LNCAP (cell line): ENCODE results near the gene C3orf22.

ENCODE experiments used
- TF ChIP-seq, protein P1 (sequence below): fragments of 450-650 bp; IDR thresholded peaks from 2 replicates; pipeline ENCODE4 v1.5.1; 2017; ENCODE audit warnings: mild to moderate bottlenecking

C3orf22 gene

DNA sequence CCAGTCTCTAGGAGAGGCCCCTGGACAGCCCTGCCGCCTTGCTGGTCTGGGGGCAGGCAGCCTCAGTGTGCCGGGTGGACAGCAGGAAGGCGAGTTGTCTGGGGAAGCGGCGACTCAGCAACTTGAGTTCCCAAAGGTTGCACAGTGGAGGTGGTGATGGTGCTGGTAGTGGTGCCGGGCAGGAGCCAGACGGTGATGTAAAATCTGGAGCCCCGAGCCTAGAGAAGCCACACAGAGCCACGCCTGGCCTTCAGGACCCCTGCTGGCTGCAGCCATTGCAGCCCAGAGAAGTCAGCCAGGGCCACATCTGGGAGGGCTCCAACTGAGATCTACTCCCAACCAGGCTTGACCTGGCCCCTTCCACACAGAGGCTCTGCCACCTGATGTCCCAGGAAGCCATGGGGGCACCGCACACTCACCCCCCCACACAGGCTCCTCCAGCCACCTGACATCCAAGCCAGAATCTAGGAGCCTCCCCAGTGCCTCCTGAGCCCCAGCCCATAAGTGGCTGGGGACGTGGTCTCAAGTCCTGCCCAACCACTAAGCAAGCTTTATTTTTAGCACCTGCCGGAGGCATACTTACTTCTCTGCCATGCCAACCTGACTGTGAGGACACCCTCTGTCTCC is 8.8 kb downstream of the C3orf22 start:
- TF ChIP-seq, protein P1, sequence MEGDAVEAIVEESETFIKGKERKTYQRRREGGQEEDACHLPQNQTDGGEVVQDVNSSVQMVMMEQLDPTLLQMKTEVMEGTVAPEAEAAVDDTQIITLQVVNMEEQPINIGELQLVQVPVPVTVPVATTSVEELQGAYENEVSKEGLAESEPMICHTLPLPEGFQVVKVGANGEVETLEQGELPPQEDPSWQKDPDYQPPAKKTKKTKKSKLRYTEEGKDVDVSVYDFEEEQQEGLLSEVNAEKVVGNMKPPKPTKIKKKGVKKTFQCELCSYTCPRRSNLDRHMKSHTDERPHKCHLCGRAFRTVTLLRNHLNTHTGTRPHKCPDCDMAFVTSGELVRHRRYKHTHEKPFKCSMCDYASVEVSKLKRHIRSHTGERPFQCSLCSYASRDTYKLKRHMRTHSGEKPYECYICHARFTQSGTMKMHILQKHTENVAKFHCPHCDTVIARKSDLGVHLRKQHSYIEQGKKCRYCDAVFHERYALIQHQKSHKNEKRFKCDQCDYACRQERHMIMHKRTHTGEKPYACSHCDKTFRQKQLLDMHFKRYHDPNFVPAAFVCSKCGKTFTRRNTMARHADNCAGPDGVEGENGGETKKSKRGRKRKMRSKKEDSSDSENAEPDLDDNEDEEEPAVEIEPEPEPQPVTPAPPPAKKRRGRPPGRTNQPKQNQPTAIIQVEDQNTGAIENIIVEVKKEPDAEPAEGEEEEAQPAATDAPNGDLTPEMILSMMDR = no peak

DNA sequence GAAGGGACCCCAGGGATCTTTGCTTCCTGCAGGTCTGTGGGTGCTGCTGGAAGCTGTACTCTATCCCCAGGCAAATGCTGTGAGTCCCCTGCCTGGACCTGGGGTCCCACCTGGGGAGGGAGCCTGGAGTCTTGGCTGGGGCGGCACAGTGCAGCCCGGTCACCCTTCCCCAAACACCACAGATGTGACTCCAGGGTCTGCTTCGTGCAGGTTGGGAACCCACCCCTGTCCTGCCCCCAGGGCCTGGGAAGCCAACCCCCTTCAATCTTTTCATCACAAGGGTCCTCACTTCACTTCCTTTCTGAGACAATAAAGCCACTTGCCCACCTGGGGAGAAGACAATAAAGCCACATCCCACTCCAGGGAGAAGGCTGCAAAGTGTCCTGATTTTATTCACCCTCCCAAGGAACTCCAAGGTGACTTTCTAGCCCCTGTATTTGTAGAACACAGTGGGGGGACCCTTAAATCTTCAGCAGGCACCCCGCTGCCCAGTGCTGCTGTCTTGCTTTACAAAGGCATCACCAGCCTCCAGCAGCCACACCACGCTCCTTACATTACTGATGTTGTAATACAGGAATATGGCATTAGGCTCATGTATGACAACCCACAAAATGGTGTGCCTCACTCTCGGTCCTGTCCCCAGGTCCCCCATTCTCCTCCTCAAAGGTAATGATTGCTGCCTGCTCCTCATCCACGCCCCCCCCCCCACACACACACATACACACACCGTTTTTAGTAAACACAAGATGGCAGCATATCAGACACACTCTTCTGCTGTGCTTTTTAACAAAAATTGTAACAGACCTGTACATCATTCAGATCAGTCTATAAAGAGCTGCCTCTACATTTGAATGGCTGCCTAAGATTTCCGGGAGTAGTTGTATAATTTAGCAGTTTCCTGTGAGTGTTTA is 9.9 kb downstream of the C3orf22 start:
- TF ChIP-seq, protein P1 = peak; percentile 22; the same call in 1 of the 2 replicates

DNA sequence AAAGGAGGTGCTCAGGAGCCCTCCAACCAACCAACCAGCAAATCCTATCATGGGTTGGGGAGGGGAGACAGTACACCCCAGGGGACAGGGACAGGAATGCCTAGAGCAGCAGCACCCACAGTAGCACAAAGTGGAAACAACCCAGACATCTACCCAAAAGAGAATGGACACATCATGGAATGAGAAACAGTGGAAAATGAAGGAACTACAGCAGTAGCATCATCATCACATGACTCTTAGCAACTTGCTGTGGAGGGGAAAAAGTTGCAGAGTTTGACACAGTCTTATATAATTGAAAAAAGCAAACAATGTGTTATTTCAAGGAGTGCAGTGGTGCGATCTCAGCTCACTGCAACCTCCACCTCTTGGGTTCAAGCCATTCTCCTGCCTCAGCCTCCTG is 11.0 kb downstream of the C3orf22 start:
- TF ChIP-seq, protein P1 = no peak

DNA sequence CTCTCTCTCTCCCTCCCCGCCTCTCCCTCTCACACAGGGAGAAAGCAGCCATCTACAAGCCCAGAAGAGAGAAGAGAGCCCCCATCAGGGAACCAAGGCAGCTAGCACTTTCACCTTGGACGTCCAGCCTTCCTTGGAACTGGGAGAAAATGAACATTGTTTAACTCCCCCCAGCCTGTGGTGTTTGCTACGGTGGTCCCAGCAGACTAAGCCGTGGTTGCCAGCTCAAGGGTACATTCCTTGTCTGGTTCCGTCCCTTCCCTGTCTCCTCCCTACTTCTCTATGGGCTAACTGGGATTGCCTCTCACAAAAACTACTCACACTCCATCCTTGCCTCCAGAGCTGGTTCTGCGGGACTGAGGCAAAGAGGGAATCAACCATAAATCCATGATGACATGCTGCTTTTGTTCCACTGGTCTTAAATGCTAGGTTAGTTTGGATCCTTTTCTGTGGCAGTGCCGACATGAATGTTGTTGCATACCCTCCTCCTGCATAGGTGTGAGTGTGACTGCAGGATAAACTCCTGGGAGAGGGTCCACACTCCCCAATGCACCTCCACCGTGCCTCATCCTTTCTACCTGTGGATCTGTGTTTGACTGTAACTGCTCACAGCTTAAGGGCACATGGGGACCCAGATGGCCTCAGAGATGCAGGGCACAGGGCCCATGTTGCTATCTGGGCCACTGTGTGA is 12.0 kb downstream of the C3orf22 start:
- TF ChIP-seq, protein P1 = no peak

DNA sequence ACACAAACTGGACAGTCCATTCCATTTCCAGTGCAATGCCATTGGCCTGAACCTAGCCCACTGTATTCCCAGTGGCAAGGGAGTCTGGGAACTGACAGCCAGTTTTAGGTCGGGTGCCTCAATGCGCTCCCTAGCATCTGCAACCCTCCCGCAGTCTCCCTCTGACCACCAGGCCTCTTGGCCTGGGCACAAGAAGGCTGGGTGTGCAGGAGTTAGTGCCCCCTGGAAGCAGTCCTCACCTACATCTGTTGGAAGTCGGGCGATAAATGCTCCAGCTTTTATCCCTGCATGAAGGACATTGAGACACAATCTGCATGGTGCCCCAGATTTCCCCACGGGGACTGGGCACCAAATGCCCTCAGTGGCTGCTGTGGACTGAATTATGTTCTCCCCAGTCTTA is 12.7 kb downstream of the C3orf22 start:
- TF ChIP-seq, protein P1 = no peak

DNA sequence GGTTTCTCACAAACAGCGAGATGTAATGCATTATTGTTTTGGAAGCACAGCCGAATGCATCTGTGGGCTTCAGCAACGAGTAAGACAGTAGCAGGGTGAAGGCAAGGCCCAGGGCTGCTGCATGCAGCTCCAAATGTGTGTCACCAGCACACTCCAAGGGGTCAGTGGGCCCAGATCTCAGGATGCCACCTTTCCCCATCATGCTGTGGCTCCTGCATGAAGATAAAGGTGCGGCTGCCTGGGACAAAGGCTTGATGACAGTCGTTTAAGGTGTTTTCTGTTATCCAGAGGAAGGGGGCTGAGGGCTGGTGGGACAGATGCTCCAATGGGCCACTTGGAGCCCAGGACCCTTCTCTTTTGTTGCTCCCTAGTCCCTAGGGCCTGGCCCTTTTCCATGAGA is 13.2 kb downstream of the C3orf22 start:
- TF ChIP-seq, protein P1 = no peak

DNA sequence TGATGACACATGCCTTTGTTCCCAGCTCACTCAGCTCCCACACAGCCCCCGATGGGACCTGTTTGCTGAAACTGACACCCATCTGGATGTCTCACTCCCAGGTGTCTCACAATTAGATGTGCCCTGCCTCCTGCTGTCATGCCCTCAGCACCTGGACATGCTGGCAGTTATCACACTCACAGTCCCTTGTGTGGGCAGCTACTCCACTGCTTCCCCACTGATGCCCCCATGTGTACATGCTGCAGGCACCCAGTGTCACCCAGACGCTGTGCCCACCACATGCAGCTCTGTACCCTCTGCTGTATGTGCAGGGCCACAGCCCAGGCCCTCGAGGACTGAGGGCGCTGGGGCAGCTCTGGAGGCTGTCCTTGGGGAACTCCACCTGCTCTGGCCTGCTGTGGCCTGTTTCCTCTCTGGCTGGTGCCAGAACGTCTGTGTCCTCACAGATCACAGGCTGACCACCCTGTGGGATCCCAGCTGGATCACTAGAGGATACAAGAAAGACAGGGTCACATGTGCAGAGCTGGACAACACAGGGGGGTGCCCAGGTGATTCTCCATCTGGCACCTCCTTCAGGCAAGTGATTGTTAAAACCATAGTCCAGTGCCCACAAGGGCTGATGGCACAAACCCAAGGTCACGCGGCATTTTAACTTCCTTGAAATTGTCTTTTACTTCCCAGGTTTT is 14.0 kb downstream of the C3orf22 start:
- TF ChIP-seq, protein P1 = no peak
